ENCODE measurements around the gene KLRC4. TPM values are rescaled to one million over a fixed set of nuclear protein-coding genes. Genes with fewer than 3 reads are reported as not detected.
"Not testable (repeated sequence)": the region's sequence is repeated elsewhere in the genome, so short reads cannot be mapped to it uniquely, and the experiment has no call there.

Gene KLRC4
- total RNA-seq, 4 donors from 2014 or later = not detected

GRCh38 chr12:10453156-10453555 lies 43.6 kb upstream of the KLRC4 start, which contains the start of gene KLRC1:
KLRC1 (minus strand) TSS chr12:10453377; CDS start chr12:10451156, 2,221 bp downstream.
- H3K4me1 ChIP-seq = no peaks in the 10 kb centered on the region

GRCh38 chr12:10448236-10448635 lies 38.7 kb upstream of the KLRC4 start:
- no peak overlapping the region for H3K4me3 ChIP-seq
- no peaks in the 10 kb centered on the region for H3K9me3 ChIP-seq
- TF ChIP-seq POLR2A (IDR thresholded peaks at IDR 0.05) (no peak), EP300 (IDR thresholded peaks at IDR 0.05) (no peak)
- no peaks in the 10 kb centered on the region for H3K27me3 ChIP-seq
- 88 to 94% methylated on average over 4 of the region's 4 CpGs for WGBS, 2 donors
- H3K27ac ChIP-seq = no peak overlapping the region
- no peaks in the 10 kb centered on the region for H3K4me1 ChIP-seq
- DNase-seq (ENCODE audit: low spot score in 2 of 2) = no peak
- H3K36me3 ChIP-seq = no peaks in the 10 kb centered on the region

More at GRCh38 chr12:10453156-10453555, 43.6 kb upstream of the KLRC4 start, which contains the start of gene KLRC1:
- Histone ChIP-seq H3K27ac (no peak within 1 kb of the TSS), H3K27me3 (no peaks in the 10 kb centered on the region), H3K9me3 (peaks cover 0 to 38% (median 8%) of the 10 kb centered on the region in 4 donors), H3K4me3 (no peak within 1 kb of the TSS), H3K36me3 (no peaks in the 10 kb centered on the region)
- TF ChIP-seq POLR2A (IDR thresholded peaks at IDR 0.05) (no peak), EP300 (IDR thresholded peaks at IDR 0.05) (no peak), CTCF (IDR thresholded peaks at IDR 0.05) (no peak)
- WGBS, 2 donors = 54 to 61% methylated on average over 2 of the region's 2 CpGs
- no peak for DNase-seq (ENCODE audit: low spot score in 2 of 2)

- not testable (repeated sequence) for H3K4me1 ChIP-seq
- 87 to 88% methylated on average over 5 of the region's 5 CpGs for WGBS, 2 donors
Observed at GRCh38 chr12:10446052-10446451, 36.5 kb upstream of the KLRC4 start.

GRCh38 chr12:10441144-10441543 lies 31.6 kb upstream of the KLRC4 start:
- H3K4me1 ChIP-seq; H3K9me3 ChIP-seq; H3K36me3 ChIP-seq; H3K4me3 ChIP-seq; H3K27me3 ChIP-seq; H3K27ac ChIP-seq; DNase-seq (ENCODE audit: low spot score in 2 of 2): not testable (repeated sequence)
- WGBS, 2 donors = 94 to 97% methylated on average over 8 of the region's 8 CpGs

More at GRCh38 chr12:10446052-10446451, 36.5 kb upstream of the KLRC4 start:
- H3K36me3 ChIP-seq; H3K27me3 ChIP-seq; H3K27ac ChIP-seq; DNase-seq (ENCODE audit: low spot score in 2 of 2); H3K9me3 ChIP-seq; H3K4me3 ChIP-seq: not testable (repeated sequence)

- not testable (repeated sequence) for DNase-seq (ENCODE audit: low spot score in 2 of 2); H3K4me3 ChIP-seq; H3K9me3 ChIP-seq; H3K4me1 ChIP-seq; H3K27ac ChIP-seq; H3K36me3 ChIP-seq; H3K27me3 ChIP-seq
- 46 to 63% methylated on average over 2 of the region's 2 CpGs for WGBS, 2 donors
Observed at GRCh38 chr12:10439608-10440274, 30.2 kb upstream of the KLRC4 start.

GRCh38 chr12:10437601-10438000 lies 28.0 kb upstream of the KLRC4 start:
- H3K4me3 ChIP-seq; H3K36me3 ChIP-seq; DNase-seq (ENCODE audit: low spot score in 2 of 2); H3K27me3 ChIP-seq; H3K27ac ChIP-seq; H3K4me1 ChIP-seq; H3K9me3 ChIP-seq: not testable (repeated sequence)
- no CpG with 5 or more reads among the region's 2 CpGs for WGBS, 2 donors

- not testable (repeated sequence) for H3K36me3 ChIP-seq; H3K4me3 ChIP-seq; H3K27me3 ChIP-seq; H3K27ac ChIP-seq; H3K9me3 ChIP-seq; H3K4me1 ChIP-seq; DNase-seq (ENCODE audit: low spot score in 2 of 2)
- 33 to 42% methylated on average over 3 of the region's 3 CpGs for WGBS, 2 donors
Observed at GRCh38 chr12:10435816-10436215, 26.3 kb upstream of the KLRC4 start, which contains the start of gene KLRC2. KLRC2 (minus strand) TSS chr12:10436010; CDS start chr12:10435986, 24 bp downstream.

GRCh38 chr12:10430623-10431022 lies 21.1 kb upstream of the KLRC4 start:
- not testable (repeated sequence) for H3K27me3 ChIP-seq; H3K36me3 ChIP-seq; H3K4me1 ChIP-seq; H3K4me3 ChIP-seq; DNase-seq (ENCODE audit: low spot score in 2 of 2); H3K27ac ChIP-seq; H3K9me3 ChIP-seq
- WGBS, 2 donors = 91 to 93% methylated on average over 4 of the region's 4 CpGs

GRCh38 chr12:10425938-10426337 lies 16.4 kb upstream of the KLRC4 start:
- not testable (repeated sequence) for H3K9me3 ChIP-seq; H3K27ac ChIP-seq; H3K36me3 ChIP-seq; H3K27me3 ChIP-seq; H3K4me3 ChIP-seq; H3K4me1 ChIP-seq; DNase-seq (ENCODE audit: low spot score in 2 of 2)
- WGBS, 2 donors = 87 to 92% methylated on average over 8 of the region's 8 CpGs

GRCh38 chr12:10424260-10424899 lies 14.8 kb upstream of the KLRC4 start:
- not testable (repeated sequence) for H3K27me3 ChIP-seq; H3K4me1 ChIP-seq; H3K27ac ChIP-seq; H3K36me3 ChIP-seq; H3K9me3 ChIP-seq; DNase-seq (ENCODE audit: low spot score in 2 of 2); H3K4me3 ChIP-seq
- WGBS, 2 donors = no CpG with 5 or more reads among the region's 1 CpG

- H3K27me3 ChIP-seq; DNase-seq (ENCODE audit: low spot score in 2 of 2); H3K36me3 ChIP-seq; H3K9me3 ChIP-seq; H3K4me3 ChIP-seq; H3K27ac ChIP-seq; H3K4me1 ChIP-seq: not testable (repeated sequence)
- 66% methylated on average over 3 of the region's 3 CpGs; no CpG with 5 or more reads in 1 of the 2 donors for WGBS, 2 donors
Observed at GRCh38 chr12:10422159-10422558, 12.6 kb upstream of the KLRC4 start.

GRCh38 chr12:10420334-10420733 lies 10.8 kb upstream of the KLRC4 start, which contains the start of gene KLRC3:
KLRC3 (minus strand) TSS chr12:10420595; CDS start chr12:10420550, 45 bp downstream.
- 21 to 29% methylated on average over 1 of the region's 1 CpG for WGBS, 2 donors
- not testable (repeated sequence) for H3K27ac ChIP-seq, H3K27me3 ChIP-seq

More at GRCh38 chr12:10420334-10420733, 10.8 kb upstream of the KLRC4 start, which contains the start of gene KLRC3:
- not testable (repeated sequence) for H3K9me3 ChIP-seq; H3K4me3 ChIP-seq; H3K36me3 ChIP-seq; DNase-seq (ENCODE audit: low spot score in 2 of 2); H3K4me1 ChIP-seq
